ENCODE data around the gene POU6F2.

- TF ChIP-seq CTCF (IDR thresholded peaks at IDR 0.05) (no peak), POLR2A (IDR thresholded peaks at IDR 0.05) (no peak), POLR2AphosphoS5 (IDR thresholded peaks at IDR 0.05) (no peak), EP300 (IDR thresholded peaks at IDR 0.05) (no peak)
Measured at GRCh38 chr7:39069031-39069430, 91.3 kb downstream of the POU6F2 start.

Measured in upper lobe of left lung (tissue), 4 donors.